ENCODE measurements around the gene PRKD1.
A peak's percentile ranks its signal among the peaks of the same experiment; 100 is the strongest.

The PRKD1 gene

DNA sequence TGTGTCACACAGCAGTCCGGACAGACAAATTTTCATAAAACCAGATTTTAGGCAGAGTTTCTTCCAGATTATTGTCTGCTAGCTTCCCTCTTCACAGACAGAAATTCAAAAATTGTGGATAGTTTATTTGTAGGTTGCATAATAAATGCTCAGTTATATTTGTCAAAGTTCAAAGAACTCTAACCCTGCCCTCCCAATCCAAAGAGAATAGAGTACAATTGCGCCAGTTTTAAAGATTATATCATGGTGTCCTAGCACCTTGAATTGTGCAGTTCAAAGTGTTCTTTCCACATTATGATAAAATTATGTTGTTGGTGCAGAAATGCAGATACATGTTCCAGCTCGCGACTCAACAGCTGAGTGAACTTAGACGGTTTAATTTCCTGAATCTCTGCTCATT lies 263.1 kb downstream of the PRKD1 start:
- no peak for DNase-seq

DNA sequence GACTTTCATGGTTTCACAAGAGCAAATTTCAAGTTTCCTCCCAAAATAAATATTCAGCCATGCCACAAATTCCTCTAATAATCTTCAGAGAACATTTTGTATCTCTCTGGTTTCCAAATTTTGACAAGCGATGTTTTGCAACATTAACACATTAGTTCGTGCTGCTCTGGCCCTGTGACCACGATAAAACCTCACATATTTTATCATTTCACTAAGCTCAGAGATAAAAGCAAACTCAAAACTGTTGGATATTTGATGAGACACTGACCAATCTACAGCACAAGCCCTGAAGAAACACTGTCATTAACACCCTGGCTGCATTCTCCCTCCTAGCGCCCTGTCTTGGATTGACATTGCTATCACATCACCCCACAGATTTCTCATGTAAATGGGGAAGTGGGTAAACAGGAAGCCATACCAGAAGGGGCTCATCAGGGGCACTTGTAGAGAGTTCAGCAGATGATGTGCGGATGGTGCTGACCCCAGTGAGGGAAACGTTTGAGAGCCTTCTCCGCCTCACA lies 264.3 kb downstream of the PRKD1 start:
- DNase-seq, result no peak

DNA sequence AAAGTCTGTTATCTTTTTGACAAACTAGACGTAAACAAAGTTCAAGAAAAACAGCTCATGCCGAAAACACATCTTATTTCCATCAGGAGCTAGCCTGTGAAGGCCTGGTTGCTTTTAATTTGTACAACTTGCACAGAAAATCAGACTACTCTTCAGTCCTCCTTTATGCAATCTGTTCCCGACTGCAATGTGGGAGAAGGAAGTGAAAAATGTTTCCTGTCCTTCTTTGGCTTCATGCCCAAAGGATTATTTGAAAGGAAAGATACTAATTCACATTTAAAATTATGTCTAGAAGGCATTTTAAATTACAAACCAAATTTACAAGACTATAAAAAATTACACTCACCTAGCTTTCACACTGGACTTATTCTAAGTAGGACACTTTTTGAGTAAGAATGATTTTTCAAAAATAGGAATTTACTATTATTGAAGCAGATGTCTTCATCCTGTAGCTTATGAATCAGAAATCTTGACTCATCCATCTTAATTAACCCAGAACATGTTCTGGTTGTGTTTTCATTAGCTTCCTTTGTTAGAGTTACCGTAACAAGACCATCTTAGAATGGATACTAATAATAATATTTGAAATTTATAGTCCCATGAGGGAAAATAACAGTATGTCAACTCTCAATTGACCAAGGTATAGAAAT lies 272.6 kb downstream of the PRKD1 start:
- no peak for DNase-seq

GRCh38 chr14:29653303-29653702 lies 274.3 kb downstream of the PRKD1 start:
- no peak for DNase-seq

DNA sequence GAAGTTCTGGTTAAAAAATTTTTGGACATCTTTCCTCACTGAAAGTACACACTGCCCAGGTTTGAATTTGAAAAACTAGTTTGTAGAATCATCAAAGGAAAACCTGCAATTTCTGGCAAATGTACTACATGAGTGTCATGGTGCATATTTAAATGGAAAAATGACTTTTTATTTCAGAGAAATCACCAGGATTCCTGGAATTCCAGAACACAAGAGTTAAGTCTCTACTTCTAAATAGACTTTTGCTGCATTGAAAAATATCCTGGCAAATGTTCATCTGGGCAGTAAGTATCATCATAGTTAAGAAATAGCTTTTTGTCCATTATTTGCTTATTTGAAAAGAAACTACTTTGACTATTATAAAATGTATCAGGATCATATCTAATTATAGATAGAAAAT lies 275.1 kb downstream of the PRKD1 start:
- DNase-seq, result no peak

- DNase-seq, result no peak
Observed at GRCh38 chr14:29650554-29651269, 276.9 kb downstream of the PRKD1 start.

- DNase-seq, result no peak
Observed at GRCh38 chr14:29649170-29649569, 278.5 kb downstream of the PRKD1 start.

DNA sequence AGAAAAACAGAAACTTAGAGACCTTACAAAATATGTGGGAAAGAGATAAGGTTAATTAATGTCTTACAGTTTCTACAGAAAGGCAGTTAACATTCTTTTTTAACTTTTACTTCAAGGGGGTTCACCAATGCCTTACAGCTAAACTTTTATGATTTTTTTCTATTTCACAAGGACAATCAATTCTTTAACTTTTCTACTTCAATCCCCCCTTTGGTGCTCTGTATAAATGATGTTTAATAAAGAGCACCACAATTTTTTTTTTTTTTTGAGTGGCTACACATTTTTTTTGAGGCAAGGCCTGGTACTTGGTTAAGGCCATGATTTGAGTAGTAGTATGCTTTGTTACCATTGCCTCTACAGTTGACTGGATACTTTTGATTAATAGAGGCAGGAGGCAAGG lies 279.6 kb downstream of the PRKD1 start:
- DNase-seq, result no peak

- no peak for DNase-seq
Observed at GRCh38 chr14:29645117-29645516, 282.5 kb downstream of the PRKD1 start.

- peak; percentile 24 for DNase-seq
Observed at GRCh38 chr14:29643433-29644211, 284.0 kb downstream of the PRKD1 start.

DNA sequence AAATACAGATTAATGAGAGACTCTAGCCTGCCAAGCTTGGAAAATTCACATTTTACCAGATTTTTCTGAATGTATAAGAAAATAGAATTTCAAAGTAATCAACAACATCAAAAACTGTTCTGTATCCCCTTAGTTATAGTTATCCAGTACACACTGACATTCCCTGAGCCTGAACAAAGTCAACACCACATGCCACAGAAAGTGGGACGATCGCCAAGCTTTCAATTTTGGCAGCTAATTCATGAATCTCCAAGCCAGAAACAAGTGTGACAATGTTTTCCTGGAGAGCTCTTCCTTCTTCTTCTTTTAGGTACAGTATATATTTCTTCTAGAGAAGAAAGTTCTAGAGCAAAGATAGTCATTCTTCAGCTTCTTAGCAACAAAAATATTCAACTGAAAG lies 290.2 kb downstream of the PRKD1 start:
- DNase-seq, result no peak

- no peak for DNase-seq
Observed at GRCh38 chr14:29636870-29637269, 290.8 kb downstream of the PRKD1 start.

GRCh38 chr14:29630566-29631160 lies 297.0 kb downstream of the PRKD1 start:
- no peak for DNase-seq

DNA sequence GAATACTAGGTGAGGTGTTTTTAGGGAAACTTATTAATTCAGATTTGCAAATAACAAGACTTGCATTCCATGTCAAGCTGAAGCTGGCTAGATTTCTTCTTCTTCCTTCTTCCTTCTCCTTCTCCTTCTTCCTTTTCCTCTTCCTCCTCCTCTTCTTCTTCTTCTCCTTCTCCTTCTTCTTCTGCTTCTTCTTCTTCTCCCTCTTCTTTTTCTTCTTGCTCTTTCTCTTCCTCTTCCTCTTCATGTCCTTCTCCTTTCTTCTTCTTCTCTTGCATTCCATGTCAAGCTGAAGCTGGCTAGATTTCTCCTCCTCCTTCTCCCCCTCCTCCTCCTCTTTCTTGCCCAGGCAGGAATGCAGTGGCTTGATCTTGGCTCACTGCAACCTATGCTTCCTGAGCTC lies 297.8 kb downstream of the PRKD1 start:
- no peak for DNase-seq

DNA sequence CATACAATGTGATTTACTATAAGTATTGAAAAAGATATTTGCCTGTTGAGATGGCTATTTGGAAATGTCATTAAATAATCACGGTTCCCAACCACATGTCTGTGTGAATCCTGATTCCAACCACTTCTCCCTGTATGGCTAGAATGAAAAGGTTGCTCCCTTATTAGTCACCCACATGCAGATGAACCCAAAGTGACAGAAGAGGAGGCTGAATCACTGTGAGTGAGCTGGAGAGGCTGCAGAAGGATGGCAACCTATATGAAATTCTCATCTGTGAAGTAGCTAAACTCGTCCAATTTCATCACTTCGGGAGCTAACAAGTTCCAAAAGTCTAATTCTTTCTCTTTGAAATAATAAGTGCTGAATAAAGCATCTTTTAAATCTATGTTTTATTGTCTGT lies 300.5 kb downstream of the PRKD1 start:
- DNase-seq, result no peak

GRCh38 chr14:29618323-29619067 lies 309.2 kb downstream of the PRKD1 start:
- DNase-seq, result no peak

- DNase-seq, result no peak
Observed at GRCh38 chr14:29616922-29617321, 310.7 kb downstream of the PRKD1 start.

DNA sequence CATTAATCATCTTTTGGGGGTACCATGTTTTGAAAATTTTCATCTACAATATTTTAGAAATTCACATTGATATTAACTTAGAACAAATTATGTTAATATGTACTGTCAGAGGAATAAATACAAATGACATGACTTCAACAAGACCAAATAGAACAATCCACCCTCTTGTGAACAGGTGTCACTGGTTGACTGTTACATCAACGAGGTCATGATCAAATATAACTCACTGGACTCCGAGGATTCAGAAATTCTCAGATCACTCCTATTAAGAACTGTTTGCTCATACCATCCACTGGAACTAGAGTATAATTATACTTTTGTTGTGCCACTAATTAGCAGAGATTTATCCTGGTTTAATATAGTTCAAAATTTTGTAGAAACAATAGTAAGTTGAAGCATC lies 318.8 kb downstream of the PRKD1 start:
- peak; percentile 6 for DNase-seq

DNA sequence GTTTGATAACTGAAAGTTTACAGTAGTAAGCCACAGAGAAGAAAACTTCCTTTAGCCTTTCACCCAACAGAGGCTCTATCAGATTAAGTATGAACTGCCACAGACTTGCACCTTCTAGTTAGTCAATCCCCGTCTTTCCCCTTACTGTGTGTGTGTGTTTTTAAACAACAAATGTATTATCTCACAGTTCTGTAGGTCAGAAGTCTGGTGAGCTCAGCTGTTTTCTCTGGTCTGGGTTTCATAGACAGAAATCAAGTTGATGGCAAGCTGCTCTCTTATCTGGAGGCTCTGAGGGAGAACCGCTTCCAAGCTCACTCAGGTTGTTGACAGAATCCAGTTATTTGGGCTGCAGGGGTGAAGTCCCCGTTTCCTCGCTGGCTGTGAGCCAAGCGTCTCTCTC lies 320.5 kb downstream of the PRKD1 start:
- DNase-seq, result no peak

DNA sequence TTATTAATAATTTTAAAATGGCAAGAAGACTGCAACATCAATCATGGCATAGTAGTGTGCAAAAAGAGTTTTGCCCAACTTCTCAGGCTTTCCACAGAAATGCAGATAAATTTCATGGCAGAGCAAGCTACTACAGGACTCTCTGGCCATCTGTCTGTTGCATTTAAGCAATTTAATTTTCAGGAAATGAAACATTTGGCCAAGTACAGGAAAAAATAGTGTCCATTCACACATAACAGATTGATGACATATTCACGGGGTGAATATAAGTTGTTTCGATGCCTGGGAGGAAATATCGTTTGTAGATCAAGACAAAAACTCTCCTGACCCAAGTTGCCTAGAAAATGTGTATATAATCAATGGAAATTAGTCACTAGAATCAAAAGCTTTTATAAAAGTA lies 324.0 kb downstream of the PRKD1 start:
- DNase-seq, result no peak

DNA sequence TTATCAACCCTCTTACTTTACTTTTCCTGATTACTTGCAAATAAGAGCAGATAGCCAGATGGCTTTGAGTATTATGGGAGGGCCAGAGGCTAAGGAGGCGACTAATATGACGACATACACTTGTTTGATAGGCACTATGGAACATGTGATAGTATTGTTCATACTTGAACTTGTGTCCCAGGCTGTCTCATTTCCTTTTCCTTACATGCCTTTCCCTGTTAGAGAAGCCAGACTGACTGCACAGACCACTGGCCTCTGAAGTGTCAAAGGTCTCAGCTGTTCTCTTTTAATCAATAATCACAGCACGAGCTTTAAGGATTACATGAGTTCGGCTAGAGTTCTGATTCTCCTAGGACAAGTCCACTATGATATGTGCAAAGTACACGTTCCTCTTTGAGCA lies 326.0 kb downstream of the PRKD1 start:
- DNase-seq, result no peak

DNA sequence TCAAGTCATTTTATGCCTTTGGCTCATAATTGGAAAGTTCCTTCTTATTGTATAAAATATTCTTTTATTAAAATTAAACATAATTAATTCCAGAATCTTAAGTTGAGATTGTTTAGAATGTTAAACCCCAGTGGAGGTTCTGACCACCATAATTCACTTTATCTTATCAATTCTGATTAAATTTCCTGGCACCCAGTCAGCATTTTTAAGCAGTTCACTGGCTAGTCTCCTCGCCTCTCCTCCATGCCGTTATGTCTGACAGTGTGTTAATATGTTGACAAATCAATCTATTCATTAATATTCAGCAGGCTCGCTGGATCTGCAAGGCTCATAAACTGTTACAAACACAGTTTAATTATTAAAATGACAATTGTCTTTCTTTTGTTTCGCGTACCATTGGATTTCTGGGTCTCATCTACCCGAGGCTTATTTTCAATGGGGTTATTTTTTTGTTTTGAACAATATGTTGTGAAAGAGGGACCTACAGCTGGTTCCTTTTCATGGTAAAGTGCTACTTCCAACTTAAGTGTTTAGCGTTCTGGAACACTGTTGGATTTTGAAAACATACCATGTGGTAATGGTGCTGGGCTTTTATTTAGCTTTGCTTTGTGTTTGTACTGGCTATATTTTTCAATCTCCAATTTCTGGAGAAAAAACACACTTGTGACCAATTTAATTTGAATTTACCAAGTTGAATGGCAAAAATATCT lies 339.7 kb downstream of the PRKD1 start:
- DNase-seq, result peak; percentile 8

All from NCI-H510A treated with DMSO at 0.1 percent for 48 hours (cell line).